GM19238 (cell line): ENCODE results near the gene RPP25.
"Not testable (repeated sequence)": the region's sequence is repeated elsewhere in the genome, so short reads cannot be mapped to it uniquely, and the experiment has no call there.

Source experiments
- DNase-seq: peaks from one replicate; pipeline ENCODE4 v3.0.0; 2011; ENCODE audit warnings: low spot score; ENCODE audit not compliant: insufficient read length

Gene RPP25

DNA sequence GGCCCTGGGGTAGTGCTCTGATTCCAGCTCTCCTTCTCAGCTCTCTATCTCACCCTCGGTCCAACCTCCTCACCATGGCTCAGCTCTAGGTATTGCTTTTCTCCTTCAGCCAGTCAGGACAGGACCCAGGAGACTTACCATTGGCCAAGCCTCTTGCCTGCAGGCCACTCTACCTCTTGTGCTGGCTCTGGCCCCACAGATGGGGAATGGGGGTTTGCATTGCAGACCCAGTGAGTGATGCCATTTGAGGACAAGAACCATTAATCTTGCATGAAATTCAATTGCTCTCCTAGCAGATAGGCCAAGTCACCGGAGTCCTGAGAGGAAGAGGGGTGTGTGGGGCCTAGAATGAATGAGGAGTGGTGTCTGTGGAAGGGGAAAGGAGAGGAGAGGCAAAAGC, 6.1 kb upstream of the RPP25 start:
- DNase-seq = no peak

DNA sequence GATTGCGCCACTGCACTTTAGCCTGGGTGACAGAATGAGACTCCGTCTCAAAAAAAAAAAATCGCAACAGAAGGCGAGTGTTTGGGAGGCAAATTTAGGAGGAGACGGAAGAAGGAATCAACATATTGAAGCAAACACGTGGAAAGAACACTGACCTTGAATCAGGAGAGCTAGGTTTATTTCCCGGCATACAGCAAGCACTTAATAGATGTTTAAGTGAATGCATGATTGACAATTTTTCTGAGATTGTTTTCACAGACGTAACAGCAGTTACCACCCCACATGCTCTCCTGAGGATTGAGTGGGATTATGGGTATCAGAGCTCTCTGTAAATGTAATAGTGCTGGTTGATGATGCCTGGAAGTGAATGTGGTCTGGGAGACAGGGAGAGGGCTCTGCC, 5.6 kb upstream of the RPP25 start:
- no peak for DNase-seq

DNA sequence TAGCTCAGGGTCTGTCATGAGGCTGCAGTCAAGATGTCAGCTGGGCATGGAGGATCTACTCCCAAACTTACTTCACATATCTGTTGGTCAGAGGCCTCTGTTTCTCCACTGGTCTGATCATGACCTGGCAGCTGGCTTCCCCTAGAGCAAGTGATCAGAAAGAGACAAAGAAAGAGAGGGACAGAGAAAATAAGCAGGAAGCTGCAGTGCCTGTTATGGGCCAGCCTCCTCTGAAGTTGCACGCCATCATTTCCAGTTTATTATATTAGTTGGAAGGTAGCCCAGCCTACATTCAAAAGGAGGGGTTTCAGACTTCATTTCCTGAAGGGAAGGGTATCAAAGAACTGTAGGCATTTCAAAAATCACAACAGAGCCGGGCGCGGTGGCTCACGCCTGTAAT, 5.0 kb upstream of the RPP25 start:
- no peak for DNase-seq

DNA sequence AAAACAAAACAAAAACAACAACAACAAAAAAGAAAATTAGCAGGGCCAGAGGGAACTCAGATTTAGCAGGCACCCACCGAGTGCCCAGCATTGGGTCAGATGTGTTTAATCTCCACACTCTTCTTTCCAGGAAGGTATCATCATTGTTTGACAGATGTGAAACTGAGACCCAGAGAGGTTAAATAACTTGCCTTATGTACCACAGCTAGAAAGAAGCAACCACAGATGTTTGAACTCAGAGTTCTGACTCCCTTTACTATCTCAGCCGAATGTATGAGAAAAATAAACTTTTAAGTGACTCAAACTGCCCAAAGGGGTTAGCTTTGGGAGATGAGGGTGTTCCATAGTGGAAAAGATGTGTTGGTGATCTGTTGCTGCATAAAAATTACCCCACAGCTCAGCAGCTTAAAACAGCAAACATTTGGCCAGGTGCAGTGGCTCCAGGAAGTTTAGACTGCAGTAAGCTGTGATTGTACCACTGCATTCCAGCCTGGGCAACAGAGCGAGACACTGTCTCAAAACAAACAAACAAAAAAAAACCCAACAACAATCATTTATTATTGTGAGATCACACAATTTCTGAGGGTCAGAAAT, 4.5 kb upstream of the RPP25 start:
- no peak for DNase-seq

DNA sequence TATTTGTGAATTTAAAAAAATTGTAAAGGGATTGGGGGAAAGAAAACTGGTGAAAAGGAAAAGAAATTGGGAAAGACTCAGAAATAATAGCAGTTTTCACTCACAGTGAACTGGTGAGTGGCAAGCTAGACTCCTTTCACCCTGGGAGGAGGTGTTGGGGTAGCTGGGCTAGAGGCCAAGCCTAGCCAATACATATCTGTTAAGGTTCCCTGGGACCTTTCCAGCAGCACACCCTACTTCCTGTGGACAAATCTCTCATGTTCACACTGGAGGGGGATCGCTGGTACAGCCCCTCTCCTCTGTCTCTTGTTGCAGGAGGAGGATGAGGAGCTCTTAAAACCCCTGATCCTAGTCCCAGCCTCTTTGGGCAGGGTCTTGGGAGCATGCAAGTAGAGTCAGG, 3.7 kb upstream of the RPP25 start:
- DNase-seq = no peak

DNA sequence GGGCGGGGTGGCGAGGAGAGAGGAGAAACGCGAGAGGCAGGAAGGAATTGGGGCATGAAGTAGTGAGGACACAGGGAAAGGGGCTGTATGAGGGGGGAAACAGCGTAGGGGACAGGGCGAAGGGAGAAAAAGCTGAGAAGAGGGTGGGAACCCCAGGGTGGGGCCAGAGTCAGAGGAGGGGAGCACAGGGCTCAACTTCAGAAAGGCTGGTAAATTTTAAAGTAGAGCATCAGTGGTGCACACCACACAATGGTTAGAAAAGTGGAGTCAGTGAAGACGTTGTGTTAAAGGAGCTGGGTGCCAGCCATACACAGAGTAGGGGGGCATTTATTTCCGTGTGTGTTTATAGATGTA, 3.0 kb upstream of the RPP25 start:
- DNase-seq = no peak

DNA sequence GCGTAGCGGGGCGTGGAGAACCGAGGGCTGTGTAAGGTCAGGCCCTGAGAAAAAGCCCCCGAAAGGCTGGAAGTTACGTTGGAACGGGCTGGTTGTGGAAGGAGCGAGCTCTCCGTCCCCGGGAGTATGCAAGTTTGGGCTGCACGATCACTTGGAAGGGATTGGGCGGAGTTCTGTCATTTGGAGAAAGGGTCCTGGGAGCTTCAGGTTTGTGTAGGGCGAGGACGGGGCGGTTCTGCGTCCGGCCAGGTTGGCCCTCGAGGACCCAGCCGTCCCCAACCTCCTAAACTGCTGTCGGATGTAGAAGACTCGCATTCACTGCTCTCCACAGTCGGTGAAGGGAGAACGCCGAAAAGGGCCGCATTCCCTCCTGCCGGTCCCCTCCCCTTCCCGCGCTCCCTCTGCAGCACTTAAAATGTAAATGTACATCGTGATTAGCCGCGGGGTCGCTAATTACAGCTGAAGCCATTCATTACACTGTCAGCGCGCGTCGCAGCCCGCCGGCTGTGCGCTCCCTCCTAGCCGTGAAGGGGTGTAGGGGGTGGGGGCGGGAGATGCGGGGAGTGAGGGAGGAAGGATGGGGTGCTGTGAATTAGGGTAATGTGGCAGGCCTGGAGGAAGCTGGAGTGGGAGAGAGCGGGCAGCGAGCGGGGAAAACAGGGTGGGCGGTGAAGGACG, 2.5 kb upstream of the RPP25 start:
- no peak for DNase-seq

DNA sequence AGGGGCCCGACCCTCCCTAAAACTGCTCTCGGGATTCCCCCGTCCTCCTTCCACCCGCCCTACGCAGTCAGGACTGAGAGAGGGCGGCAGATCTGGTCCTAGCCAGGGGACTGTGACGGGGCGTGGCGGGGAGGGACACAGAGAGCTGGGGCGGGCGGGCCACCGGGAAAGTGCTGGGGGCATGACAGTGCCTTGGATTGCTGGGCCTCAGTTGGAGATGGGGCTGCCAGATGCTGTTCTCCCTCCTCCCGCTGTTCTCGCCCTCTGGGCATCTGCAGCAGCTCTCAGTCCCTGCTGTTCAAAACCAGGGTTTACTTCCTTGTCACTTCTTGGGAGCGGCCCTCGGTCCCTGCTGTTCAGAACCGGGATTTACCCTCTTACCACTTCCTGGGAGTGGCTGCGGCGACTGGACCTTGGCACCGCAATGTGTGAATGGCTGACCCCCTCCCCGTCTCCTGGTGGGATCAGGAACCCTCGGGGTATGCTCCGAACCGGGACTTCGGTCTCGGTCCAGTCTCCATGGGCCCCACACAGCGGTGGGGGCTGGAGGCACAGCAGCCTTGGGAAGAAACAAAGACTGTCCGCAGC, 1.8 kb upstream of the RPP25 start:
- DNase-seq = no peak

DNA sequence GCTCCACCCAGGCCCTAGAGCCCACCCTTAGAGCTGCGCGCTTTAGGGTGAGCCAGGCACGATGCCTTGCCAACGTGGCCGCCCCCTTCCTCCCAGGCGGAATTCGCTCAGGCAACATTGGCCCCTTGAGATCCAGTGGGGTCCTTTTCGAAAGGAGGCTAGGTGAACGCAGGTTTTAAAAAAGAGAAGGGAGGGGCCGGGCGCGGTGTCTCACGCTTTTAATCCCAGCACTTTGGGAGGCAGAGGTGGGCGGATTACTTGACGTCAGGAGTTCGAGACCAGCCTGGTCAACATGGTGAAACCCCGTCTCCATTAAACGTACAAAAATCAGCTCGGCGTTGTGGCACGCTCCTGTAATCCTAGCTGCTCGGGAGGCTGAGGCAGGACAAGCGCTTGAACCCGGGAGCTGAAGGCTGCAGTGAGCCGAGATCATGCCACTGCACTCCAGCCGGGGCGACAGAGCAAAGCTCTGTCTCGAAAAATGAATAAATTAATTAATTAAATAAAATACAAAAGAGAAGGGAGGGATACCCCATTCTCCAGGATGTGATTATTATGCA, 984 bp upstream of the RPP25 start:
- DNase-seq = no peak

DNA sequence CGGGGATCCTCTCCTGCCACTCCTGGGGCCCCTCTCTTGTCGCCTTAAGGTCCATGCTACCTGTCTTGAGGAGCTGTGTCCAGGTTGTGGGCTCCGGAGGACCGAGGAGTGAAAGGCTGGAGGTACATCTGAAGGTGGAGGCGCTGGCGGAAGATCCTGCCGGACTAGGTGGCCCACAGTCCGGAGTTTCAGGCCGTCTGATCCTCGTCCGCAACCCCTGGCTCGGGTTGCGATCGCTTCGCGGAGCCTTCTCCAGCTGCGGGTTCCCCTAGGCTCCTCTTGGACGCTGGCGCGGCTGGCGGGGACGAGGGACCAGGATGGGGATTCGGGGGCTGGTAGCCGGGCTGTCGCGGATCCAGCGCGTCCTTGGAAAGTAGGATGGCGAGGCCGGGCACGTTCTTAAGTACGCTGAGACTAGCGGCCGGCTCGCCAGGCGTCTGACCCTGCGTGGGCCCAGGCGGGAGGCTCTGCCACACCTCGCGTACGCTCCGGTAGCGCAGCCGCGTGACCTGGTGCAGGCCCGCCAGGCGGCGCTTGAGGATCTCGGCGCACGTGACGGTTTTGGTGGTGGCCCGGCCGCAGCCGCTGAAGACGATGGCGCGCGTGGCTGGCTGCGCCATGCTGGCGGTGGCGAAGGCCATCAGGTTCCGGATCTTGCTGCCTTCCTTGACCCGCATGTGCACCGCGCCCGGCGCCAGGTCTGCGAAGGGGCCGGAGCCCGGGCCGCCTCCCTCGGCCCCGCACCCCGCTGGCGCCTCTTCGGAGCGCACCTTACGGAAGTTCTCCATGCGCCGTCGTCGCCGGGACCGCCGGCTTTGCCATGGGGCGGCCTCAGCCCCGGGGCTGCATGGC, 550 bp downstream of the RPP25 start:
- DNase-seq = peak; percentile 55

DNA sequence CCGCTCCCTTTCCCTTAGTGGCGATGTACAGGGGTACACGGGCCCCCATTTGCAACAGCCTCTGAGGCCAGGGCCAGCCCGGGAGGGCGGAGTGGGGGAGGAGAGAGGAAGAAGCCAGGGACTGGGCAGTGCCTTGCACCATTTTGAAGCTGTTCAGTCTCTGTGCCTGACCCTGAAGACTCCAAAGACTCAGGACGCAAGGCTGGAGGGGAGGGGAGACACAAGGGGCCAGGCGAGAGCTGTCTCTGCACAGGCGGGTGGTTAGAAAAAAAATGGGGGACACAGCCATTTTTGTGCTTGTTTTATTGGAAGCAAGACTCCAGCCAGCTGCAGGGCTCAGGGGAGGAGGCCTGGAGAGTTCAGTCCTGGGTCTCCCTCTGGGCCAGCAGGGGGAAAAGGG, 1.6 kb downstream of the RPP25 start:
- DNase-seq = no peak

DNA sequence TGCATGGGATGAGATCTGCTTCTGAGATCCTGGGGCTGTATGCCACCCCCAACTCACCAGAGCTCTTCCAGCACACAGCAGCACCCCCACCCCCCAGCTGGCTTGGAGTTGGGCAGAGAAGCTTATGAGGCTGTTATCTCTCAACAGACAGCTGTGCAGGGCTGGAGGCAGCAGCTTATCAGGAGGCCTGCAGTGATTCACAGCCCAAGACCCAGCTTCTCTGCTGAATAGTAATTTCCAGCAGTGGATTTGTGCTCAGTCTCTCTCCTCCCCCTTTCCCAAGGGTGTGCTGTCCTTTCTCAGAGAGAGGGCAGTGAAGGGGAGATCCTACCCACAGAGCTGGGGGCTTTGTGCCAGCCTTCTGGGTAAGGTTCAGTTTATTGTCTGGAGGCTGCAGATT, 2.1 kb downstream of the RPP25 start:
- DNase-seq = no peak

DNA sequence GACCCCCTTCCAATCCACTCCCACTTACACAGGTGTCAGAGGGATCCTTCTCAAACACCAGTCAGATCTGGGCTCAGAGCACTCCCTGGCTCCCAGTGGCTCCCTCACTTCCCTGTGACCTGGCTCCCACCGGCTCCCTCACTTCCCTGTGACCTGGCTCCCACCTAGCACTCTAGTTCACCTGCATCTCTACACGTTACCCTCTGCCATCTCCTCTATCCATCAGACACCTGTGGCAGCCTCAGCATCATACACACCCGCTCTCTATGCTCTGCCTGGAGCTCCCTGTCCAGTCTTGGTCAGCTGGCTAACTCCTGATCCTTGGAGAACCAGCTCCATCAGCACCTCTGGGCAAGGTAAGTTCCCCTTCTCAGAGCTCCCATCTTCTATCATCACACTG, 5.6 kb downstream of the RPP25 start:
- no peak for DNase-seq

DNA sequence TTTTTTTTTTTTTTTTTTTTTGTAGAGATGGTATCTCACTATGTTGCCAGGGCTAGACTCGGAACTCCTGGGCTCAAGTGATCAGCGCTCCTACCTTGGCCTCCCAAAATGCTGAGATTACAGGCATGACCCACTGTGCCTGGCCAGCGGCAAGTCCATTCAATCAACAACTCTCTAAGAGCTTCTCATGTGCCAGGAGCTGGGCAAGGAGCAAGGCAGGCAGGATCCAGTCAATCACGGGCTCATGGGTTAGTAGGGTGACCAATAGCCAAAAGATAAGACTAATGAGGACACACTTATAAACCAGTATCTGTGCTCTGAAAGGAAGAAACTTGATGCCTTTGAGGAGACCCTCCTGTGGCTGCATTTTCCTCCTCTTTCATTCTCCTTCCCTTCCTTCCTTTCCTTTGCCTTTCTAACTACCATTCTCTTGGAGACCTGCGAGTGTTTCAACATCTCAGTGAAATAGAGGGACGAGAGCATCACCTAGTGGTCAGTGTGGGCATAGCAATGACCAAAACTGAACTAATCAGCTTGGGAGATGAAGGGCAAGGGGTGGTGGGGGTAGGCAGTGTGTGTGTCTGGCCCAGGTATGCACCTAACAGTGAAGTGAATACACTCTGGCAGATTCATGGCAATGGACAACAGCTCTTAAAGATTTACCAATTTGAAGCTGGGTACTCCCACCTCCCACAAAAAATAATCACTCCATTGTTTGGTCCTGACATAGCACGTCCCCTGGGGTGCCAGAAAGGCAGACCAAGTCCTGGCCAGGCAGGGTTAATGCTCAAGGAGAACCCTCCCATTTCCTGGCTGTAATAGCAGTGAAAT, 6.3 kb downstream of the RPP25 start:
- peak; percentile 52 for DNase-seq

DNA sequence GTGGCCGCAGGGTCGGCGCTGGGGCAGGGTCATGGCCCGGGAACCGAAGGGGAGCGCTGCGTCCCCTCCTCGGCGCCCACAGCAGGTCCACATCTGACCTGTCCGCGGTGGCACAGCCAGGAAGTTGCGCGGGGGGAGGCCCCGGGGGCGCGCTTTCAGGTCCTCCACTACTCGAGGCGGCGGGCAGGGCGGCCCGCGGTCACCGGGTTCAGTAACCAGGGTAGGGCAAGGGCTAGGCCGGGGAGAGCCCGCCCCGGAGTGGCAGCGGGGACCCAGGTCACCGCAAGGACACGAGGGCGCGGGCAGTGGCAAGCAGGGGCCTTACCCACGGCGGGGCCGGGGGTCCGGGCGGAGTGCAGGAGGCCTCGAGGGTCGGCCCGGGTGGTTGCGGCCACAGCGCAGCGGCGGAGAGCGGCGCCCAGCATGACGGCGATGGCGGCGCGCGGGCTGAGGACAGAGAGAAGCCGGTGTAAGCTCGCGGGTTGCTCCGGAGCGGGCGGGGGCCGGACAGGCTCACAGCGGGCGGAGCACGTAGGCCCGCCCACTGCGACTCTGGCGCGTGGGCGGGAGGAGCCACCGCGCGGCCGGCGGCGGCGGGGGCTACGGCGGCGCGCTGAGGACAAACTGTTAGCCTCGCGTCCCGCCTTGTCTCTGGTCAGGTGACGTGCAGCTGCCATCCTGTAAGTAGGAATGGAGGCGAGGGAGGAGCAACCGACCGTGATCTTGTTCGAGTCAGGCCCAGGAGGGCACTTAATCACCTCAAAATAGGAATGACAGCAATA, 18.8 kb downstream of the RPP25 start, which contains the start of gene COX5A:
TSS of gene COX5A (minus strand) at position 484 of the 782 bp plus-strand sequence. CDS start at position 425, 59 bp downstream.
- peak; percentile 76 for DNase-seq

DNA sequence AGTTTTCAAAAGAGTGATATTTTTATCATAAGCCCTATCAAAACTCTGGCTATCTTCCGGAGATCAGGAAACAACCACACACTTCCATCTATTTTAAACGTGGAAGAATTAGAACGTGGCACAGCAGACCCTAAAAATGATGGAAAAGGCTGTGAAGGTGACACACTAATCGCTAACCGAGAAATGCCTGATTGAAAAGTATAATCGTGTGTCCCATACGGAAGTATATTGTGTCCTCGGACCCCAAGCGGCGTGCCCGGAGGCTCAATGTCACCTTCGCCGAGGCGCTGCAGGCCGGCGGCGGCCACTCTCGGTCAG, 19.3 kb downstream of the RPP25 start:
- no peak for DNase-seq

DNA sequence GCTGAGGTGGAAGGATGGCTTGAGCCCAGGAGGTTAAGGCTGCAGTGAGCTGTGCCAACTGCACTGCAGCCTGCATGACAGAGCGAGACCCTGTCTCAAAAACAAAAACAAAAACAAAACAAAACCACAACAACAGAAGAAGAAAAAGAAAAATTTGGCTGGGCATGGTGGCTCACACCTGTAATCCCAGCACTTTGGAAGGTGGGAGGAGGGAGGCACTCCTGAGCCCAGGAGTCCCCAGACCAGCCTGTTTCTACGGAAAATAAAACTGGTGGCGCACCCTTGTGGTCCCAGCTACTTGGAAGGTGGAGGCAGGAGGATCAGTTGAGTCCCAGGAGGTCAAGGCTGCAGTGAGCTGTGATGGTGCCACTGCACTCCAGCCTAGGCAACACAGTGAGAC, 21.4 kb downstream of the RPP25 start:
- DNase-seq = not testable (repeated sequence)

DNA sequence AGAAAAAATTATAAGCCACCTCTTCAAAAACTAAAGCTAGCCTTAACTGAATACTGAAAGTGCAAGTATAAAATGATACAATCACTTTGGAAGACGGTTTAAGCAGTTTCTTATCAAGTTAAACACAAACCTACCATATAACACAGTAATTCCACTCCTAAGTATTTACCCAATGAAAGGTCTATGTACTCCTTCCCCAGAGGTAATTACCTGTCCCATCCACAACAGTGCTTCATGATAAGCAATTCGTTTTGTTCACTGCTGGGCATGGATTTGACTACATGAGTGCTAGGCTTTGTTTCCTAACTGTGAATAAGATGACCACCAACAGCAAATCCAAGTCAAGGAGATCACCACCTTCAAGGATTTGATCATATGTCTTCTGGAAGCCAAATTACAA, 23.0 kb downstream of the RPP25 start:
- DNase-seq = no peak

DNA sequence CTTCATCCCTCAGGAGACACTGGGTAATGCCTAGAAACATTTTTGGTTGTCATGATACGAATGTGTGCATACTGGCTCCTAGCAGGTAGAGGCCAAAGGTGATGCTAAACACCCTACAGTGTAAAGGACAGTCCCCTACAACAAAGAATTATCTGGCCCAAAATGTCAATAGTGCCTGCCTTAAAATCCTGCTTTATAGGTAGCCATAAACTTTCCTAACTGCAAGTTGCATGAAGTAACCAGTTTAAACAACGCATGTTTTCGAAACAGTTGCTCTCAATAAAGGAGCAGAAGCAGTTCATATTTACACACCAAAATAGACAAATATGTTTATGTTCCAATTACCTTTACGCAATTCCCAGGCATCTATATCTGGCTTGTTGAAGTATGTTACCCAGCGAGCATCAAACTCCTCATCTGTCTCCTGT, 27.8 kb downstream of the RPP25 start:
- no peak for DNase-seq

DNA sequence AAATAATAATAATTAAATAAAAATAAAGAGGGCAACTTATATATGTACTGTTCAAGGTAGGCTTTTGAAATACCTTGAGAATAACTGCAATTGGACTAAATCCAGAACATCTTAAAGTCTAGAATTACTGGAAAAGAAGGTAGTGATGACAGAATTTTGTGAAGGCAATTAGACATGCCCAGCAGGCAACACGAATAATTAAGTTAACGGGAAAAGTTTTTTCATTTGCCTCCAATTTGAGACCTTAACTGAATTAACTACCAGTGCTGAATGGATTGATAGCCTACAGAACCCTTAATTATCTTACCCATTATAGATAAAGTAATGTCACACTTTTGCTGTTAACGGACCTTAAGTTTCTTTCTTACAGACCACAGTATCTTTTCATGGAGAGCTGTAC, 32.0 kb downstream of the RPP25 start:
- no peak for DNase-seq
